Motor neuron (in vitro differentiated cells): ENCODE results near the gene BSDC1. TPM values are rescaled to one million over a fixed set of nuclear protein-coding genes. Genes with fewer than 3 reads are reported as not detected.
A peak's percentile ranks its signal among the peaks of the same experiment; 100 is the strongest.
"Not testable (repeated sequence)": the region's sequence is repeated elsewhere in the genome, so short reads cannot be mapped to it uniquely, and the experiment has no call there.

ENCODE experiments used
- ATAC-seq, 8 experiments: fragments of 200-7000 bp; cut with Tn5 transposase; replicated peaks in 6 of 8; 2 replicates each; pipeline ENCODE4 v1.8.0; 2021; ENCODE audit warnings: mild to moderate bottlenecking in 8 of 8, moderate library complexity in 8 of 8
- H3K27ac ChIP-seq, 2 donors: fragments of 250-450 bp; sonication (Bioruptor Pico); 2 replicates each; pipeline ENCODE4 v1.9.0; 2021; ENCODE audit warnings: antibody characterized with exemption in 2 of 2, mild to moderate bottlenecking in 2 of 2, moderate library complexity in 1 of 2
- H3K4me1 ChIP-seq, 2 donors: fragments of 250-450 bp; sonication (Bioruptor Pico); replicated peaks in 1 of 2; 2 replicates each; pipeline ENCODE4 v1.6.1; 2021; ENCODE audit warnings: antibody characterized with exemption in 2 of 2, mild to moderate bottlenecking in 2 of 2, moderate library complexity in 1 of 2
- H3K4me3 ChIP-seq, 5 donors: fragments of 250-450 bp; sonication (Bioruptor Pico); 2 replicates each; pipeline ENCODE4 v1.9.0; 2021; ENCODE audit warnings: antibody characterized with exemption in 5 of 5, mild to moderate bottlenecking in 5 of 5, moderate library complexity in 4 of 5
- WGBS, 10 experiments: fragments of 450-650 bp; shearing (Covaris generic); methylation state at CpG; one replicate each; pipeline ENCODE4 v1.0.0; 2022; 5-methylcytosine and 5-hydroxymethylcytosine counted together
- in situ Hi-C, 9 experiments: fragments of 400-800 bp; cut with MboI; loops; one replicate each; pipeline ENCODE4 v1.15.0; 2021; ENCODE audit warnings: low sequenced_read_pairs in 9 of 9, low pct_unique_long_range_greater_than_20kb in 2 of 9; ENCODE audit not compliant: unreplicated experiment in 9 of 9
- total RNA-seq, 8 experiments: library from RNA; unstranded; fragments of 300-600 nt; gene quantifications; 2 replicates each; pipeline versions ENCODE4 v1.2.3 to v1.2.4, GENCODE V29; 2022

The BSDC1 gene
- total RNA-seq, 8 experiments from 2014 or later: 60.0 to 135 (median 94.0) TPM

DNA sequence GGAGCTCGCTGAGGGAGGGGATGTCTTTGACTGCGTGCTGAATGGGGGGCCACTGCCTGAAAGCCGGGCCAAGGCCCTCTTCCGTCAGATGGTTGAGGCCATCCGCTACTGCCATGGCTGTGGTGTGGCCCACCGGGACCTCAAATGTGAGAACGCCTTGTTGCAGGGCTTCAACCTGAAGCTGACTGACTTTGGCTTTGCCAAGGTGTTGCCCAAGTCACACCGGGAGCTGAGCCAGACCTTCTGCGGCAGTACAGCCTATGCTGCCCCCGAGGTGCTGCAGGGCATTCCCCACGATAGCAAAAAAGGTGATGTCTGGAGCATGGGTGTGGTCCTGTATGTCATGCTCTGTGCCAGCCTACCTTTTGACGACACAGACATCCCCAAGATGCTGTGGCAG lies 30.5 kb downstream of the BSDC1 start:
- H3K4me3 ChIP-seq: no peak overlapping the region
- no peak overlapping the region for H3K27ac ChIP-seq
- H3K4me1 ChIP-seq: peaks cover 16 to 18% of the 10 kb centered on the region in 2 donors
- no peak for ATAC-seq
- WGBS, 10 experiments: 96 to 100% (median 100%) methylated on average over 2 to 11 of the region's 12 CpGs; no CpG with 5 or more reads in 5 of the 10 experiments
- in situ Hi-C loops: no loop called here

DNA sequence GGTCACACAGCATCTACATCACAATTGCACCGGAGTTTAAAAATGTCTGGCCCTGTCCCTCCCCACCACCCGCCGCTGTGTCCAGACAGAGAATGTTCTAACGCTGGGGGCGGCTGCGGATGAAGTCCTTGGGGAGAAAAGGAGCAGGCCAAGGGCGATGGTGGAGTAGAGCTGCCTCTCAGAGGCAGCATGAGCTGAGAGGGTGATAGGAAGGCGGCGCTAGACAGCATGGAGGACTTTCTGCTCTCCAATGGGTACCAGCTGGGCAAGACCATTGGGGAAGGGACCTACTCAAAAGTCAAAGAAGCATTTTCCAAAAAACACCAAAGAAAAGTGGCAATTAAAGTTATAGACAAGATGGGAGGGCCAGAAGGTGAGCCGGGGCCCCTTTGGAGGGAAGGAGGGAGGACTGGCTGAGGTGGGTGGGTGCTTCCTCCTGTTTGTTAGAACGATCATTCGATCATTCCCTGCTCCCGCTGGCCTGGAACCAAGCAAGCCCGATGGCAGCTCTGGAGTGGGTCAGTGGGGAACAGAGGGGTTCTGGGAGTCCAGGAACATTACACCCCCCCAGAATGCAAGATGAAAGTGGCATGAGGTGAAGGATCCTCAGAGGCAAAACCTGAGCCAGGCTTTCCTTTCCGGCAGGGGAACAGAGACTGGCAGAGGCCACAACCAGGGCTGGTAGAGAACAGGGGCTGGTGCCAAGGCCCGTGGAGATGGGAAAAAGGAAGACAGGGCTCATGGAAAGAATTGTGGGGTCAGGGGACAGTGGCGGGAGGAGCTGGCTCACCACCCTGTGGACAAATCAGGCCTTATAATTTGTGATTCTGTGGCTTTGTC lies 31.5 kb downstream of the BSDC1 start, which contains the start of the genes FAM229A and TSSK3:
TSS of gene FAM229A (minus strand) at position 12 of the 840 bp plus-strand sequence. CDS start 394 bp downstream, outside the sequence.
TSS of gene TSSK3 (plus strand) at position 66 of the 840 bp plus-strand sequence. CDS start at position 229, 163 bp downstream.
- ATAC-seq: peak in 5 of 8 experiments; percentile 1 to 8 (median 7)
- Histone ChIP-seq H3K4me1 (peaks cover 20 to 21% of the 10 kb centered on the region in 2 donors), H3K27ac (peak within 1 kb of the TSS; percentile 8 to 62), H3K4me3 (peak within 1 kb of the TSS; percentile 7 to 31 (median 25))
- WGBS, 10 experiments: 43 to 100% (median 61%) methylated on average over 1 to 13 of the region's 17 CpGs; no CpG with 5 or more reads in 2 of the 10 experiments
- in situ Hi-C loops: no loop called here

DNA sequence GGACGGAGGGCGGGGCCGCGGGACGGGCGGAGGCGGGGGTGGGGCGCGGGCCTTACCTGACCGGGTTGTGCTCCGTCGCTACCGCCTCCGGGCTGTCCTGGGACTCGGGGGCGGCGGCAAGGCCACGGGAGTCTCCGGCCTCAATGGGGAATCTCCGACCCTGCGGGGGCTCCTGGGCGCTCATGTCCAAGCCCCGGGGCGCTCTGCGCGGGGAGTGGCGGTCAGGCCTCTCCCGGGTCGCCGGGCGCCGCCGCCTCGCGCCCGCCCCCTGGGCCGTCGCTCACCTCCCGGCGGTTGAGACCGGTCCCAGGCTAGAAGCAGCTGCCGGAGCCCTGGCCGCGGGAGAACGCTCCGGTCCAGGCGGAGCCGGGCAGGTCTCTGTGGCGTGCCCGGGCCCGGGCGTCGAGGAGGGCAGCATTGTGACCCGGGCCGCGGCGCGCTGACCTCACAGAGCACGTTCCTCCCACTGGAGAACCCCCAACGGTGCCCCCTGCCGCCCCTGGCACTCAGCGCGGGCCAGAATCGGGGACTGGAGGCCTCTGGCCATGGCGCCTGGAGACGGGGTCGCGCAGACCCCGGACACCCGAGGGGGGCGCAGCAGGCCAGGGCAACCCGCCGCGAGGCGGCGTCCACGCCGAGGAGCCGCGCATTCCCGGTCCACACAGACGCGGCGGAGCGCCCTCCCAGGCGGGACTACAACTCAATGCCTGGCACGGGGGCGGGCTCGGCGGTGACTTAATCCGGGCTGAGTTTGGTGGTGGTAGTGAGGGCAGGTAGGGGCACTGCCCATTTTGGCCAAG lies 32.4 kb downstream of the BSDC1 start:
- Histone ChIP-seq H3K27ac (peak overlapping the region; percentile 8 to 62), H3K4me3 (peak overlapping the region; percentile 7 to 31 (median 25)), H3K4me1 (peaks cover 28 to 29% of the 10 kb centered on the region in 2 donors)
- peak; percentile 57 to 78 (median 73) for ATAC-seq
- WGBS, 10 experiments: 0 to 25% (median 11%) methylated on average over 3 to 17 of the region's 91 CpGs; no CpG with 5 or more reads in 6 of the 10 experiments
- in situ Hi-C loops: no loop called here

DNA sequence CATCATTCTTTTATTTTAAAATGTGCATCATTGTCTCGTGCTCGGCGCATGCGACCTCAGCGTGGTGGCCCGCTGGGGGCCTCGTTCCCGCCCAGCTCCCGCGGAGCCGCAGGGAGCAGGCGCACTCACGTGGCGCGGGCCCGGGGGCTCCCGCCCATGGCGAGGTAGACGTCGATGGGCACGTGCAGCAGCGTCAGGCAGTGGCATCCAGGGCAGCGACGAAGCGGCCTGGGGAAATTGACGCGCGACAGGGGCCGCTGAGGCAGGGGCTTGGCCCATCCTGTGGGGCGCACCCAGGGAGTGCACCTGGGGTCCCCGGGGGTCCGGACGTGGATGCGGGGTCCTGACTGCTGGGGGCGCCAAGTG lies 33.0 kb downstream of the BSDC1 start:
- in situ Hi-C loops: no loop called here
- ATAC-seq: peak in 5 of 8 experiments; percentile 1 to 33 (median 6)
- H3K27ac ChIP-seq: no peak overlapping the region
- peak overlapping the region in 2 of 5 donors; percentile 25 to 31 for H3K4me3 ChIP-seq
- WGBS, 10 experiments: 72 to 86% (median 84%) methylated on average over 1 to 13 of the region's 35 CpGs; no CpG with 5 or more reads in 7 of the 10 experiments
- peaks cover 28 to 30% of the 10 kb centered on the region in 2 donors for H3K4me1 ChIP-seq

DNA sequence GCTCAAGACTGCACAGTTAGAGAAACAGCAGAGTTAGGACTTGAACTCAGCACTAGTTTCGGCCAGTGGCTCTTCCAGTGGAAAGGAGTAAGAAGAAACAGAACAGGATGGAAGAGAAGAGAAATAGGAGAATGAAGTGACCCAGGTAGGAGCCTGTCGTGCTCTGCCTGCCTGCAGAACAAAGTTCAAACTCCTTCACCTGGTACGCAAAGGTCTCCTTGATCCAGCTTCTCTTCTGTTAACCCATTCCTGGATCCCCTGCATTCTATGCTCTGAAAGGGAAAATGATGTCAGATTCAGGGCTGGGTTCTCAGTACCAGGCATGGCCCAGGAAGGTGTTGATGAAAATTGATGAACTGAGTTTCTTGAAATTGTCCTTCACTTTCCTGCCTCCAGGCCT lies 35.8 kb downstream of the BSDC1 start:
- Histone ChIP-seq H3K27ac (no peak overlapping the region), H3K4me1 (peaks cover 28 to 30% of the 10 kb centered on the region in 2 donors), H3K4me3 (no peak overlapping the region)
- WGBS, 10 experiments: 50 to 89% (median 83%) methylated on average over 1 to 3 of the region's 3 CpGs; no CpG with 5 or more reads in 2 of the 10 experiments
- ATAC-seq: no peak
- in situ Hi-C loops: no loop called here

DNA sequence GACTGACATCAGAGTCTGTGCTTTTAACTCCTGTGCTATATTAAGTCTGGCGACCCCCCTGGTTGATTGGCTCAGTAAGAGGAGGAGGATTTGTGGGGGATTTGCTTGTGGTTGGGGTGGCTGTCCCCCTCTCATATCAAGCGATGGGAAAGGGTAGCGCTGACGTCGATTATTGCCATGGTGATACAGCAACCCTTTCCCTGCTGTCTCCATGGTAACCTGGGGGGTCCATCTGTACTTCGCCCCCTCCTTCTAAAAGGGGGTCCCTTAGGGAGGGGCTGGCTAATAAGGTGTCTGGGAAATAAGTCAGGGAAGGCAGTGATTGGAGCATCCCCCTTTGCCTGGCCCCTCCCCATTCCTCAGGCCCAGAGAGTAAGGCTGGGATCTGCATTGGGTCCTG lies 36.6 kb downstream of the BSDC1 start:
- Histone ChIP-seq H3K27ac (no peak overlapping the region), H3K4me1 (peaks cover 30 to 32% of the 10 kb centered on the region in 2 donors), H3K4me3 (no peak overlapping the region)
- in situ Hi-C loops: no loop called here
- WGBS, 10 experiments: 0 to 100% (median 45%) methylated on average over 1 to 6 of the region's 6 CpGs; no CpG with 5 or more reads in 3 of the 10 experiments
- peak in 5 of 8 experiments; percentile 22 to 45 (median 37) for ATAC-seq

DNA sequence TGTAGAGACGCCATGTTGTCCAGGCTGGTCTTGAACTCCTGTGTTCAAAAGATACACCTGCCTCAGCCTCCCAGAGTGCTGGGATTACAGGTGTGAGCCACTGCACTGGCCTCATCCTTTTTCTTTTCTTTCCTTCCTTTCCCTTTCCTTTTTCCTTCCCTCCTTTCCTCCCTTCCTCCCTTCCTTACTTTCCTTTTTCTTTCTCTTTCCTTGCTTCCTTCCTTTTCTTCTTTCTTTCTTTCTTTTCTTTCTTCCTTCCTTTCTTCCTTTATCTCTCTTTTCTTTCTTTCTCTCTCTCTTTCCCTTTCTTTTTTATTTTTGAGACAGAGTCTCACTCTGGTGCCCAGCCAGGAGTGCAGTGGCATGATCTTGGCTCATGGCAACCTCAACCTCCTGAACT lies 37.8 kb downstream of the BSDC1 start:
- no peak for ATAC-seq
- Histone ChIP-seq H3K27ac (no peak overlapping the region), H3K4me1 (peaks cover 24 to 26% of the 10 kb centered on the region in 2 donors), H3K4me3 (no peak overlapping the region)
- in situ Hi-C loops: no loop called here
- 75 to 100% (median 88%) methylated on average over 1 of the region's 1 CpG; no CpG with 5 or more reads in 3 of the 10 experiments for WGBS, 10 experiments

DNA sequence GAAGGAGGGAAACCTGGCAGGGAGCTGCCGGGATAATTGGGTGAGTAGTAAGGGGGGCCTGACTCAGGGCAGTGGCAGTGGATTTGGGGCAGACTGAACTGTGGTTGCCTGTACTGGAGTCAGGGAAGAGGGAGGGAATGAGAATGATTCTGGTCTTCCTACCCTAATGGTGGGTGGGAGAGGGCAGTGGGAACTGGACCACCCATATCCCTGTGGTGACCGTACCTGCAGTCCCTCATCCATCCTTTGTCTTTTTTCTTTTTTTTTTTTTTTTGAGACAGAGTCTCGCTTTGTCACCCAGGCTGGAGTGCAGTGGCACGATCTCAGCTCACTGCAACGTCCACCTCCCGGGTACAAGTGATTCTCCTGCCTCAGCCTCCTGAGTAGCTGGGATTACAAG lies 38.5 kb downstream of the BSDC1 start:
- H3K27ac ChIP-seq, H3K4me3 ChIP-seq, in situ Hi-C loops, ATAC-seq: not testable (repeated sequence)
- peaks cover 24 to 25% of the 10 kb centered on the region in 2 donors for H3K4me1 ChIP-seq
- WGBS, 10 experiments: 79 to 100% (median 90%) methylated on average over 1 to 6 of the region's 6 CpGs; no CpG with 5 or more reads in 1 of the 10 experiments

DNA sequence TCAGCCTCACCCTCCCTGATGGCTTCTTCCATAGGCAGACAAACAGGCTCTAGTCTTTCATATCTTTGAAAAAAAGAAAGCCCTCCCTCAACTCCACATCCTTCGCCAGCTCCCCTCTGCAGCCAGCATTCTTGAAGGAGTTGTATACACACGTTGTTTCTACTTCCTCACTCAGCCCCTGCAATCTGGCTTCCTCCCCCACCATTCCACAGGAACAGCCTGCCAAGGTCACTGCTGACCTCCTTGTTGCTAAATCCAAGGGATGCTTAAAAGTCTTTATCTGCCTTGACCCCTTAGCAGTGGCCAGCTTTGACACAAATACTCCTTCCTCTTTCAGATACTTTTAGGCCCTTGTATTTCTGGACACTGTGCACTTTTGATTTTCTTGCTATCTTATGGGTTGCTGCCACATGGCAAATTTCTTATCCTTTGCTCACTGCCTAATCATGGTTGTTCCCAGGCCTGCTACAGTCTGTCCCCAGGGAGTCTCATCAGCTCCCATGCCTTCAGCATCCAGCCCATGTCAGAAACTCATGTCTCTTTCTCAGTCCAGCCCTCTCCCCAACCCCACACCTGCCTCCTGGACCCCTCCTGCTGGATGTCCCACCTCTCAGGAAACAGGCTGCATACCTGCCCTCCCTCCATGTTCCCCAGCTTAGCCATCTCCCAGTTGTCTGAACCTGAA lies 40.2 kb downstream of the BSDC1 start:
- ATAC-seq: no peak
- WGBS, 10 experiments: 38 to 67% (median 60%) methylated on average over 1 to 2 of the region's 2 CpGs; no CpG with 5 or more reads in 2 of the 10 experiments
- no peak overlapping the region for H3K4me3 ChIP-seq
- in situ Hi-C loops: no loop called here
- H3K4me1 ChIP-seq: peaks cover 27 to 28% of the 10 kb centered on the region in 2 donors
- no peak overlapping the region for H3K27ac ChIP-seq

DNA sequence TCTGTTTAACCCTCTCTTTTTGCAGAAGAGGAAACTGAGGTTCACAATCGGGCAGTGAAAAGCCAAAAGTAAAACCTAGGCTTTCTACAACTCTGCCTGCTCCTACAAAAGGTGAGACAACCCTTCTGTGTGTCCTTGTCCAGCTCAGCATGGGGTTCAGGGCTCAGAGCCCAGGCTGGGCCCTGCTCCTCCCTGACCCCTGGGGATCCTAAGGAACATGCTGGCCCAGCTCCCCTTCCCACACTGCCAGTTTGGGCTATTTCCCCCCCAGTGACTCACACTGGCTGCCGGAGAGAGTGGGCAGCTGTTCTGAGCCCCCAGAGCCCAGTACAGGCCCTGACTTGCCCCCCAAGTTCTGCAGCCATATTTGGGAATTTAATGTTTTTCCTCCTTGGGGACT lies 40.8 kb downstream of the BSDC1 start:
- Histone ChIP-seq H3K4me3 (no peak overlapping the region), H3K4me1 (peaks cover 27 to 28% of the 10 kb centered on the region in 2 donors), H3K27ac (no peak overlapping the region)
- WGBS, 10 experiments: 54 to 94% (median 79%) methylated on average over 1 to 2 of the region's 2 CpGs; no CpG with 5 or more reads in 3 of the 10 experiments
- in situ Hi-C loops: no loop called here
- ATAC-seq: no peak

DNA sequence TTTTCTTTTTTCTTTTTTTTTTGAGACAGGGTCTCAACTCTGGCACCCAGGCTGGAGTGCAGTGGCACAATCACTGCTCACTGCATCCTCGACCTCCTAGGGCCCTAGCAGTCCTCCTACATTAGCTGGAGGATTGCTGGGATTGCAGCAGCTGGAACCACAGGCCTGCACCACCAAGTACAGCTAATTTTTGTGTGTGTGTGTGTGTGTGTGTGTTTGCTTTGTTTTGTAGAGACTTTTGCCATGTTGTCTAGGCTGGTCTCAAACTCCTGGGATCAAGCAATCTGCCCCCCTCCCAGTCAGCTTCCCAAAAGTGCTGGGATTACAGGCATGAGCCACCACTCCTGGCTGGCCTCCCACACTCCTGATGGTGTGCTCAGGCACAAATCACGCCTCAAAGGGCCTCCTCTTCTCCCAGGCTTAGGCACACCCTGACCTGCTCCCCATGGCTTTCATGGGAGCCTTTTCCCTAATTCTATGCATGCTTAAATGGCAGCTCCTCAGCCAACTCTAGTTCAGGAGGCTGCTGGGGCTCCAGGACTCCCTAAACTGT lies 41.3 kb downstream of the BSDC1 start:
- H3K4me3 ChIP-seq: peak overlapping the region in 2 of 5 donors; percentile 64 to 67
- 58 to 89% (median 81%) methylated on average over 1 to 2 of the region's 2 CpGs; no CpG with 5 or more reads in 6 of the 10 experiments for WGBS, 10 experiments
- peak overlapping the region; percentile 94 to 96 for H3K27ac ChIP-seq
- in situ Hi-C loops: no loop called here
- no peak for ATAC-seq
- H3K4me1 ChIP-seq: peaks cover 25% of the 10 kb centered on the region in 2 donors

DNA sequence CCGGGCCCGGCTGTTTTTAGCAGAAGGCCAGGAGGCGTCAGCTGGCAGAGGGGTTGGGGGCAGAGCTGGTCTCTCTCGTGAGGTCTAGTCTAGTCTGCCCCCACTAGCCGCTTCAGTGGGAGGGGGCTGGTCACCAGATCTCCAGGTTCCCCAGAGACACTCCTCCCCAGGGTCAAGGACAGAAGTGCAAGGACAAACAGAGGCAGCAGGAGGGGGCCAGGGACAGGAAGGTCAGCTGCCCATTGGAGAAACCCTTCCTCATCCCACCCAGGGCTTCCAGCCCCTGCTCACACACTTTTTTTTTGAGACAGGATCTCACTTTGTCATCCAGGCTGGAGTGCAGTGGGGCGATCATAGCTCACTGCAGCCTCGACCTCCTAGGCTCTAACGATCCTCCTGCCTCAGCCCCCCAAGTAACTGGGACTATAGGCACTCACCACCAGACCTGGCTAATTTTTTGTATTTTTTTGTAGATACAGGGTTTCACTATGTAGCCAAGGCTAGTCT lies 41.9 kb downstream of the BSDC1 start:
- in situ Hi-C loops: no loop called here
- ATAC-seq: peak in 2 of 8 experiments; percentile 1 to 20

More for the DNA sequence above, 41.9 kb downstream of the BSDC1 start:
- peaks cover 18 to 21% of the 10 kb centered on the region in 2 donors for H3K4me1 ChIP-seq
- H3K4me3 ChIP-seq: peak overlapping the region; percentile 64 to 77 (median 67)
- peak overlapping the region; percentile 94 to 96 for H3K27ac ChIP-seq
- 20 to 46% (median 41%) methylated on average over 1 to 8 of the region's 8 CpGs; no CpG with 5 or more reads in 6 of the 10 experiments for WGBS, 10 experiments
